ENCODE measurements around the gene SLC41A3.

- TF ChIP-seq CTCF (IDR thresholded peaks at IDR 0.05): no peak
- TF ChIP-seq POLR2A (IDR thresholded peaks at IDR 0.05): no peak
Measured at GRCh38 chr3:126017362-126017761, 66.6 kb downstream of the SLC41A3 start.

Data from adrenal gland (tissue), 5 donors.